Measurements from ENCODE around the gene XXYLT1. TPM values are rescaled to one million over a fixed set of nuclear protein-coding genes. Genes with fewer than 3 reads are reported as not detected.

Gene XXYLT1
- total and polyA plus RNA-seq, 2 of the 8 experiments (the other 6 are each of a cell fraction or from before 2014, with no cell fraction given): 18.9 to 23.8 TPM

GRCh38 chr3:195102609-195103467 lies 168.1 kb downstream of the XXYLT1 start (continued):
- TF ChIP-seq KDM1A (IDR thresholded peaks at IDR 0.05; ENCODE audit: borderline replicate concordance, low read length): no peak
- TF ChIP-seq TAF1 (IDR thresholded peaks at IDR 0.05; ENCODE audit: low read depth, low read length): no peak
